ENCODE data around the gene CASKIN1. TPM values are rescaled to one million over a fixed set of nuclear protein-coding genes. Genes with fewer than 3 reads are reported as not detected.
A peak's percentile ranks its signal among the peaks of the same experiment; 100 is the strongest.
"Not testable (repeated sequence)": the region's sequence is repeated elsewhere in the genome, so short reads cannot be mapped to it uniquely, and the experiment has no call there.

The CASKIN1 gene
- total RNA-seq, 1 donor from 2014 or later: 1.0 TPM

- no peak for DNase-seq
These were observed 13.0 kb upstream of the CASKIN1 start for GRCh38 chr16:2209258-2210008.

GRCh38 chr16:2208772-2209171 is 12.4 kb upstream of the CASKIN1 start:
- DNase-seq: no peak

GRCh38 chr16:2208308-2208707 is 11.9 kb upstream of the CASKIN1 start:
- DNase-seq: no peak

- DNase-seq: no peak
These were observed 11.5 kb upstream of the CASKIN1 start for GRCh38 chr16:2207872-2208271.

- no peak for DNase-seq
These were observed 10.5 kb upstream of the CASKIN1 start for GRCh38 chr16:2206780-2207433.

GRCh38 chr16:2206420-2206779 is 10.0 kb upstream of the CASKIN1 start:
- no peak for DNase-seq

GRCh38 chr16:2205967-2206313 is 9.5 kb upstream of the CASKIN1 start:
- no peak for DNase-seq

- peak; percentile 94 for DNase-seq
These were observed 8.9 kb upstream of the CASKIN1 start, which contains the start of gene MLST8 for GRCh38 chr16:2205104-2205966. MLST8 (plus strand) TSS chr16:2205454; CDS start chr16:2206086, 632 bp downstream.

GRCh38 chr16:2204416-2205103 is 8.2 kb upstream of the CASKIN1 start:
- DNase-seq: no peak

- DNase-seq: not testable (repeated sequence)
These were observed 6.8 kb upstream of the CASKIN1 start for GRCh38 chr16:2203119-2203688.

GRCh38 chr16:2200313-2200712 is 3.9 kb upstream of the CASKIN1 start:
- no peak for DNase-seq

- DNase-seq: no peak
These were observed 3.3 kb upstream of the CASKIN1 start for GRCh38 chr16:2199621-2200139.

- DNase-seq: no peak
These were observed 2.7 kb upstream of the CASKIN1 start for GRCh38 chr16:2199095-2199494.

- DNase-seq: no peak
These were observed 1.9 kb upstream of the CASKIN1 start for GRCh38 chr16:2198283-2198682.

- no peak for DNase-seq
These were observed 1.4 kb upstream of the CASKIN1 start for GRCh38 chr16:2197765-2198164.

GRCh38 chr16:2196981-2197511 is 641 bp upstream of the CASKIN1 start:
- DNase-seq: no peak

- DNase-seq: no peak
These were observed 863 bp downstream of the CASKIN1 start for GRCh38 chr16:2195322-2196161.

GRCh38 chr16:2194852-2195321 is 1.5 kb downstream of the CASKIN1 start:
- DNase-seq: peak; percentile 57

GRCh38 chr16:2194166-2194834 is 2.1 kb downstream of the CASKIN1 start:
- DNase-seq: peak; percentile 59

- no peak for DNase-seq
These were observed 5.0 kb downstream of the CASKIN1 start for GRCh38 chr16:2191446-2191706.

Measured in tongue (tissue), 2 donors.